Activated naive CD8-positive, alpha-beta T cell (primary cell): ENCODE measurements around the gene LETM1.

Source experiments
- H3K27ac Mint-ChIP-seq: one replicate; pipeline ENCODE4 v1.8.0; 2021; ENCODE audit warnings: mixed read lengths
- H3K27me3 Mint-ChIP-seq: one replicate; pipeline ENCODE4 v1.8.0; 2021; ENCODE audit warnings: mixed read lengths
- H3K36me3 Mint-ChIP-seq: one replicate; pipeline ENCODE4 v1.8.0; 2021; ENCODE audit warnings: mixed read lengths
- H3K4me1 Mint-ChIP-seq: one replicate; pipeline ENCODE4 v1.8.0; 2021; ENCODE audit warnings: low read depth, mixed read lengths
- H3K4me3 Mint-ChIP-seq: one replicate; pipeline ENCODE4 v1.8.0; 2021; ENCODE audit warnings: mild to moderate bottlenecking, mixed read lengths
- H3K9me3 Mint-ChIP-seq: one replicate; pipeline ENCODE4 v1.8.0; 2021; ENCODE audit warnings: low read depth, mixed read lengths

LETM1 gene

GRCh38 chr4:1815096-1815996 lies 40.6 kb downstream of the LETM1 start:
- no peaks in the 10 kb centered on the region for H3K27me3 Mint-ChIP-seq
- no peaks in the 10 kb centered on the region for H3K9me3 Mint-ChIP-seq
- no peak overlapping the region for H3K4me3 Mint-ChIP-seq
- H3K4me1 Mint-ChIP-seq: no peaks in the 10 kb centered on the region
- H3K36me3 Mint-ChIP-seq: no peaks in the 10 kb centered on the region
- no peak overlapping the region for H3K27ac Mint-ChIP-seq

- Mint-ChIP-seq H3K4me1 (no peaks in the 10 kb centered on the region), H3K27ac (no peak overlapping the region), H3K4me3 (no peak overlapping the region), H3K36me3 (no peaks in the 10 kb centered on the region), H3K27me3 (no peaks in the 10 kb centered on the region), H3K9me3 (no peaks in the 10 kb centered on the region)
Measured at GRCh38 chr4:1814453-1814852, 41.5 kb downstream of the LETM1 start.

DNA sequence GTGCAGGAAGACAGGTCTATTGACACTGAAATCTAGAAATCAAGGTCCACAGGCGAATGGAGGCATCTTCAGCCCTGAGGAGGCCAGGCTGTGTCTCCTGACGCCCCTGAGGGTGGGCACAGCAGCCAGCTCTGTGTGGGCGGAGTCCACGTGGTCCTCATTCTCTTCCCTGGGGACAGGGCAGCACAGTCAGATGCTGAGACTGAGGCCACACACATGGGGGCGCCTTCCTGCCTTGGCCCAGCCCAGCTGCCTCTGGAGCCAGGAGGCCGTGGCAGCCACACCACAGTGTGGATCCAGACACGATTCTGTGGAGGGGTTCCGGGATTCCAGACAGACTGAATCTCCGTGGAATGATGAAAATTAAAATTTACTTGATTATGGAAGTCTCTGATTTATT lies 42.0 kb downstream of the LETM1 start:
- no peaks in the 10 kb centered on the region for H3K27me3 Mint-ChIP-seq
- H3K36me3 Mint-ChIP-seq: no peaks in the 10 kb centered on the region
- no peak overlapping the region for H3K27ac Mint-ChIP-seq
- no peak overlapping the region for H3K4me3 Mint-ChIP-seq
- H3K9me3 Mint-ChIP-seq: no peaks in the 10 kb centered on the region
- no peaks in the 10 kb centered on the region for H3K4me1 Mint-ChIP-seq

GRCh38 chr4:1813231-1813630 lies 42.7 kb downstream of the LETM1 start:
- no peak overlapping the region for H3K4me3 Mint-ChIP-seq
- H3K27ac Mint-ChIP-seq: no peak overlapping the region
- no peaks in the 10 kb centered on the region for H3K27me3 Mint-ChIP-seq
- no peaks in the 10 kb centered on the region for H3K4me1 Mint-ChIP-seq
- no peaks in the 10 kb centered on the region for H3K36me3 Mint-ChIP-seq
- H3K9me3 Mint-ChIP-seq: no peaks in the 10 kb centered on the region

- no peak overlapping the region for H3K4me3 Mint-ChIP-seq
- no peaks in the 10 kb centered on the region for H3K4me1 Mint-ChIP-seq
- H3K36me3 Mint-ChIP-seq: no peaks in the 10 kb centered on the region
- H3K27me3 Mint-ChIP-seq: no peaks in the 10 kb centered on the region
- no peaks in the 10 kb centered on the region for H3K9me3 Mint-ChIP-seq
- H3K27ac Mint-ChIP-seq: no peak overlapping the region
Measured at GRCh38 chr4:1812720-1813119, 43.2 kb downstream of the LETM1 start.

DNA sequence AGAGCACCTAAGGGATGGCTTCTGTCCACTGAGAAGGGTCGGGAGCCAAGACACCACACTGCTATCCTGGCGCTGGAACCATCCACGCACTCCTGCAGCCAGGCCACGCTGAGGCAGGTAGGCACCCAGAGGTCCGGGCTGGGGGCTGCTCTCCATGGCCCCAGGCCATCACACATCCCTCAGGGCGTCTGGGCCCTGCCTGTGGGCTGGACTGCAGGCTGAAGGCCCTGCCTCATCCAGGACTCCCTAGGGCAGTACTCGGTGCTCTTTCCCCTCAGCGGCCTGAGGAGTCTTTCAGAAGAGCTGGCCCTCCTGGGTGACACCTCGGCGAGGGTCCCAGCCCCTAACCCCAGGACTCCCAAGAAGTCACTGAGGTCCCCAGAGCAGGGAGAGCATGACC lies 45.2 kb downstream of the LETM1 start:
- H3K9me3 Mint-ChIP-seq: no peaks in the 10 kb centered on the region
- no peak overlapping the region for H3K4me3 Mint-ChIP-seq
- no peak overlapping the region for H3K27ac Mint-ChIP-seq
- H3K27me3 Mint-ChIP-seq: no peaks in the 10 kb centered on the region
- no peaks in the 10 kb centered on the region for H3K36me3 Mint-ChIP-seq
- no peaks in the 10 kb centered on the region for H3K4me1 Mint-ChIP-seq

DNA sequence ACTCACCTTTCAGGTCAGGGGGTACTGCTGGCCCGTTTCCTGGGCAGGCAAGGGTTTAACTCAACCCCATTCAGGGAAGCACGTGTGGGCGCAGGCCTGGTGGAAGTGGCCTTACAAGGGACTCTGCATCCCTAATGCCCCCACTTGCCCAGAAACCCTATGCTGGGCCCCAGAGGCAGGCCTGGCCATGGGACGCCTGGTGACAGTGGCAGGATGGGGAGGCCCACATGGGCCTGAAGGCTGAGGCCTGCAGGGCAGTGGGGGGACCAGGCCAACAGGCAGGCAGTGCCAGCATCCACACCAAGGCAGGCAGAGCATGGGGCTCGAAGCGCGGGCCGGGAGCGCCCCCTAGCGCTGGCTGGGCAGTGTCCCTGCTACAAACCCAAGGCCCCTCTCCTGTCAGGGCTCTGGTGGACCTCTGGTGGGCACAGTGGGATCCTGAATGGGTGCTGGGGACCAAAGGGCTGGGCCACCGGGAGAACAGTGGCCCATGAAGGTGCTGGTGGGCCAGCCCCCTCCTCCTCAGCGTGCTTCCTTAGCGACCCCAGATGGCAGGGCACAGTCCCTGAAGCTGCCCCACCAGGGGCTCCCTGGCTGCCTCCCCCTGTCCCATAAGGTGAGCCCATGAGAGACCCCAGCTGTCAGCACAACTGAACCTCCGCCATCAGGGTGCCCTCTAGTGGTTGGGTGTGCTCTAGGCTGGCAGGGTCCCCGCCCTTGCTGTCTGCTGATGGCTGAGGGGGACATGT lies 46.0 kb downstream of the LETM1 start:
- no peaks in the 10 kb centered on the region for H3K27me3 Mint-ChIP-seq
- H3K36me3 Mint-ChIP-seq: no peaks in the 10 kb centered on the region
- H3K27ac Mint-ChIP-seq: no peak overlapping the region

GRCh38 chr4:1808851-1809753 lies 46.9 kb downstream of the LETM1 start:
- no peaks in the 10 kb centered on the region for H3K4me1 Mint-ChIP-seq
- no peaks in the 10 kb centered on the region for H3K36me3 Mint-ChIP-seq
- H3K9me3 Mint-ChIP-seq: no peaks in the 10 kb centered on the region
- no peak overlapping the region for H3K4me3 Mint-ChIP-seq
- H3K27me3 Mint-ChIP-seq: no peaks in the 10 kb centered on the region
- no peak overlapping the region for H3K27ac Mint-ChIP-seq

More for the DNA sequence above, 46.0 kb downstream of the LETM1 start:
- no peaks in the 10 kb centered on the region for H3K4me1 Mint-ChIP-seq
- H3K4me3 Mint-ChIP-seq: no peak overlapping the region
- H3K9me3 Mint-ChIP-seq: no peaks in the 10 kb centered on the region

DNA sequence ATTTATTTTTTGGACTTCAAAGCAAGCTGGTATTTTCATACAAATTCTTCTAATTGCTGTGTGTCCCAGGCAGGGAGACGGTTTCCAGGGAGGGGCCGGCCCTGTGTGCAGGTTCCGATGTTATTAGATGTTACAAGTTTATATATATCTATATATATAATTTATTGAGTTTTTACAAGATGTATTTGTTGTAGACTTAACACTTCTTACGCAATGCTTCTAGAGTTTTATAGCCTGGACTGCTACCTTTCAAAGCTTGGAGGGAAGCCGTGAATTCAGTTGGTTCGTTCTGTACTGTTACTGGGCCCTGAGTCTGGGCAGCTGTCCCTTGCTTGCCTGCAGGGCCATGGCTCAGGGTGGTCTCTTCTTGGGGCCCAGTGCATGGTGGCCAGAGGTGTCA lies 47.6 kb downstream of the LETM1 start:
- Mint-ChIP-seq H3K27ac (no peak overlapping the region), H3K27me3 (no peaks in the 10 kb centered on the region), H3K9me3 (no peaks in the 10 kb centered on the region), H3K4me1 (no peaks in the 10 kb centered on the region), H3K4me3 (no peak overlapping the region), H3K36me3 (no peaks in the 10 kb centered on the region)

- no peak overlapping the region for H3K27ac Mint-ChIP-seq
- no peaks in the 10 kb centered on the region for H3K4me1 Mint-ChIP-seq
- H3K36me3 Mint-ChIP-seq: no peaks in the 10 kb centered on the region
- no peak overlapping the region for H3K4me3 Mint-ChIP-seq
- H3K27me3 Mint-ChIP-seq: no peaks in the 10 kb centered on the region
- no peaks in the 10 kb centered on the region for H3K9me3 Mint-ChIP-seq
Measured at GRCh38 chr4:1807332-1807777, 48.6 kb downstream of the LETM1 start.

- Mint-ChIP-seq H3K4me3 (no peak overlapping the region), H3K27me3 (no peaks in the 10 kb centered on the region), H3K36me3 (no peaks in the 10 kb centered on the region), H3K27ac (no peak overlapping the region), H3K9me3 (no peaks in the 10 kb centered on the region), H3K4me1 (no peaks in the 10 kb centered on the region)
Measured at GRCh38 chr4:1806596-1807331, 49.2 kb downstream of the LETM1 start.

- H3K9me3 Mint-ChIP-seq: no peaks in the 10 kb centered on the region
- no peaks in the 10 kb centered on the region for H3K4me1 Mint-ChIP-seq
- no peaks in the 10 kb centered on the region for H3K36me3 Mint-ChIP-seq
- H3K27ac Mint-ChIP-seq: no peak overlapping the region
- no peak overlapping the region for H3K4me3 Mint-ChIP-seq
- H3K27me3 Mint-ChIP-seq: no peaks in the 10 kb centered on the region
Measured at GRCh38 chr4:1806223-1806564, 49.8 kb downstream of the LETM1 start.

DNA sequence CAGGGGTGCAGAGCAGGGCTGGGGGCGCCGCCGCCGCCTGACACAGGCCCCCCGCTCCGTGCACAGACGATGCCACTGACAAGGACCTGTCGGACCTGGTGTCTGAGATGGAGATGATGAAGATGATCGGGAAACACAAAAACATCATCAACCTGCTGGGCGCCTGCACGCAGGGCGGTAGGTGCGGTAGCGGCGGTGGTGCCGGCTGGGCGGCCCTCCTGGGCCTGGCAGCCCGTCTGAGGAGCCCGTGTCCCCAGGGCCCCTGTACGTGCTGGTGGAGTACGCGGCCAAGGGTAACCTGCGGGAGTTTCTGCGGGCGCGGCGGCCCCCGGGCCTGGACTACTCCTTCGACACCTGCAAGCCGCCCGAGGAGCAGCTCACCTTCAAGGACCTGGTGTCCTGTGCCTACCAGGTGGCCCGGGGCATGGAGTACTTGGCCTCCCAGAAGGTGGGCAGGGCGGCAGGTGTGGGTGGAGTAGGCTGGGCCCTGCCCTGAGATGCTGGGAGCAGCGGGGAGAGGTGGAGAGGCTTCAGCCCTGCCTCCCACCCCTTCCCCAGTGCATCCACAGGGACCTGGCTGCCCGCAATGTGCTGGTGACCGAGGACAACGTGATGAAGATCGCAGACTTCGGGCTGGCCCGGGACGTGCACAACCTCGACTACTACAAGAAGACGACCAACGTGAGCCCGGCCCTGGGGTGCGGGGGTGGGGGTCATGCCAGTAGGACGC lies 50.3 kb downstream of the LETM1 start:
- Mint-ChIP-seq H3K27me3 (no peaks in the 10 kb centered on the region), H3K9me3 (no peaks in the 10 kb centered on the region), H3K36me3 (no peaks in the 10 kb centered on the region), H3K4me1 (no peaks in the 10 kb centered on the region), H3K27ac (no peak overlapping the region), H3K4me3 (no peak overlapping the region)
